ENCODE measurements around the gene IGLON5.

DNA sequence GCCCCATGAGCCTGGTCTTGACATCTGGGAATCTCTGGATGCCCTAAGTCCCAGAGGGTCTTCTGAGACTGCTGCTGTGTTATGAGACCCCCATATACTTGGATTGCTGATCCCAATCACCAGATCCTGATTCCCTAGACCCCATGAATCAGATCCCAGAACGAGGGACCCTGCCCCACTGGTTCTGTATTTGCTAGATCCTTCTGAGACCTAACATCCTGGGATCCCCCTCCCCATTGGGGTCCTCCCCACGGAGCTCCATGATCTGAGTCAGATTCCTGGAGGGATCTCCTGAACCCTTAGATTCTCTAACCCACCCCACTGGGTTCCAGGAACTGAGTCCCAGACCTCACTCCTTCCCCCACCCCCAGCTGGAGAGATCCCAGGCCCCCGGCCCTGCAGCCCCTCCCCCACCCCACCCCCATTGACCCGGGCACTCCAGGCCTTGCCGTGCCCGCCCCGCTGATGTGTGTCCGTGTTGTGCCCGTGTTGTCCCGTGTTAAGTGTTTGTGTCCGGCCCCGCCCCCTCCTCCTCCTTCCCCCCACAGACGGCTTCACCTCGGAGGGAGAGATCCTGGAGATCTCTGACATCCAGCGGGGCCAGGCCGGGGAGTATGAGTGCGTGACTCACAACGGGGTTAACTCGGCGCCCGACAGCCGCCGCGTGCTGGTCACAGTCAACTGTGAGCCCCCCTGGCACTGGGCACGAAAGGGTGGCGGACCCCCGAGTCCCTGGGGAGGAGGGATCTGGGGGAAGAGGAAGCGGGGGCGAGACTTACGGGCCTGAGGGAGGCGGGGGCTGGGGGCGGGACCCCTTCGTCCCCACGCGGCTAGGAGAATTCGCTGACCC is 15.0 kb downstream of the IGLON5 start:
- TF ChIP-seq GATA2 (IDR thresholded peaks at IDR 0.05; ENCODE audit: low read depth, low read length) (no peak), GATA3 (IDR thresholded peaks at IDR 0.05; ENCODE audit: low read depth, low read length) (no peak)
